Endometrial microvascular endothelial cells (primary cell): ENCODE data around the gene FAM163B. TPM values are rescaled to one million over a fixed set of nuclear protein-coding genes. Genes with fewer than 3 reads are reported as not detected.
"Not testable (repeated sequence)": the region's sequence is repeated elsewhere in the genome, so short reads cannot be mapped to it uniquely, and the experiment has no call there.

Source experiments
- in situ Hi-C: cut with HindIII; loops from 2 replicates; pipeline ENCODE4 v1.10.0; 2017; ENCODE audit warnings: low sequenced_read_pairs, low pct_unique_long_range_greater_than_20kb; ENCODE audit errors: inconsistent ontology term
- total RNA-seq: library from RNA; depleted of rRNA; stranded (reverse); fragments of >200 nt; gene quantifications from one replicate; pipeline ENCODE4 v1.2.3, GENCODE V29; 2015; ENCODE audit errors: inconsistent ontology term

Gene FAM163B
- total RNA-seq, 1 donor from 2014 or later: not detected

GRCh38 chr9:133575186-133576030 is 33.8 kb downstream of the FAM163B start:
- in situ Hi-C loops: no loop called here

GRCh38 chr9:133574771-133575170 is 34.4 kb downstream of the FAM163B start:
- in situ Hi-C loops: no loop called here

GRCh38 chr9:133573791-133574515 is 35.2 kb downstream of the FAM163B start:
- in situ Hi-C loops: no loop called here

- in situ Hi-C loops: no loop called here
Observed at GRCh38 chr9:133572821-133573361, 36.3 kb downstream of the FAM163B start.

GRCh38 chr9:133571896-133572595 is 37.1 kb downstream of the FAM163B start:
- in situ Hi-C loops: no loop called here

- in situ Hi-C loops: no loop called here
Observed at GRCh38 chr9:133571391-133571890, 37.7 kb downstream of the FAM163B start.

GRCh38 chr9:133570691-133571080 is 38.5 kb downstream of the FAM163B start:
- in situ Hi-C loops: no loop called here

GRCh38 chr9:133569891-133570690 is 39.1 kb downstream of the FAM163B start:
- in situ Hi-C loops: no loop called here

- in situ Hi-C loops: no loop called here
Observed at GRCh38 chr9:133569121-133569785, 39.9 kb downstream of the FAM163B start.

- in situ Hi-C loops: no loop called here
Observed at GRCh38 chr9:133568186-133568585, 41.0 kb downstream of the FAM163B start.

- in situ Hi-C loops: no loop called here
Observed at GRCh38 chr9:133566817-133567216, 42.4 kb downstream of the FAM163B start.

GRCh38 chr9:133566382-133566781 is 42.8 kb downstream of the FAM163B start:
- in situ Hi-C loops: no loop called here

GRCh38 chr9:133564451-133565116 is 44.6 kb downstream of the FAM163B start:
- in situ Hi-C loops: no loop called here

- in situ Hi-C loops: not testable (repeated sequence)
Observed at GRCh38 chr9:133563814-133564213, 45.4 kb downstream of the FAM163B start.

GRCh38 chr9:133563291-133563796 is 45.8 kb downstream of the FAM163B start:
- in situ Hi-C loops: no loop called here

GRCh38 chr9:133562611-133563290 is 46.4 kb downstream of the FAM163B start:
- in situ Hi-C loops: no loop called here
